Tibial nerve (tissue), 4 donors: ENCODE measurements around the gene CDR2L. TPM values are rescaled to one million over a fixed set of nuclear protein-coding genes. Genes with fewer than 3 reads are reported as not detected.

Experiments
- DNase-seq, 2 donors: peaks; one replicate each; pipeline ENCODE4 v3.0.0-alpha.2; 2019; ENCODE audit warnings: low spot score in 2 of 2
- H3K27ac ChIP-seq, 4 donors: fragments of 200-600 bp; sonication (generic) in 3 of 4; one replicate each; pipeline ENCODE4 v1.5.1; 2017 to 2019; ENCODE audit warnings: mild to moderate bottlenecking in 1 of 4
- H3K27me3 ChIP-seq, 2 donors: fragments of 200-600 bp; sonication (generic) in 1 of 2; one replicate each; pipeline versions ENCODE4 v1.5.1 to v1.6.0; 2017 to 2019
- H3K36me3 ChIP-seq, 3 donors: fragments of 200-600 bp; sonication (generic); one replicate each; pipeline ENCODE4 v1.5.1; 2018 to 2019
- H3K4me1 ChIP-seq, 4 donors: fragments of 200-600 bp; sonication (generic) in 3 of 4; one replicate each; pipeline ENCODE4 v1.5.1; 2017 to 2019
- H3K4me3 ChIP-seq, 4 donors: fragments of 200-600 bp; sonication (generic) in 3 of 4; one replicate each; pipeline ENCODE4 v1.5.1; 2017 to 2019; ENCODE audit warnings: mild to moderate bottlenecking in 1 of 4, moderate library complexity in 1 of 4
- H3K9me3 ChIP-seq, 4 donors: fragments of 200-600 bp; sonication (generic) in 3 of 4; one replicate each; pipeline ENCODE4 v1.5.1; 2017 to 2019
- EP300 ChIP-seq, 2 donors: sonication (generic); formaldehyde crosslinking; IDR thresholded peaks; one replicate each; pipeline ENCODE4 v1.6.1; 2017; ENCODE audit warnings: antibody characterized with exemption in 2 of 2, mild to moderate bottlenecking in 1 of 2
- POLR2A ChIP-seq, 2 donors: fragments of 450-650 bp; IDR thresholded peaks; one replicate each; pipeline ENCODE4 v1.6.1; 2017; ENCODE audit warnings: antibody characterized with exemption in 2 of 2, mild to moderate bottlenecking in 2 of 2, moderate library complexity in 2 of 2
- WGBS, 2 donors: methylation state at CpG; one replicate each; pipeline ENCODE4 v1.1.5; 2018; 5-methylcytosine and 5-hydroxymethylcytosine counted together
- total RNA-seq, 4 donors: library from RNA; depleted of rRNA; stranded (reverse); fragments of >200 nt; gene quantifications; one replicate each; pipeline ENCODE4 v1.1.0, GENCODE V29; 2016
- TF ChIP-seq, protein P1 (sequence below), 5 experiments: fragments of 200-600 bp in 3 of 5; fragments of 450-650 bp in 2 of 5; sonication (generic) in 3 of 5; IDR thresholded peaks; one replicate each; pipeline ENCODE4 v1.5.1; 2016 to 2019; ENCODE audit warnings: antibody characterized with exemption in 5 of 5, mild to moderate bottlenecking in 3 of 5, moderate library complexity in 2 of 5

The CDR2L gene
- total RNA-seq, 4 donors from 2014 or later: 10.7 to 19.2 (median 13.9) TPM

GRCh38 chr17:74992223-74992622, 4.8 kb downstream of the CDR2L start:
- DNase-seq: no peak
- 55 to 71% methylated on average over 2 of the region's 2 CpGs for WGBS, 2 donors
- TF ChIP-seq, protein P1, sequence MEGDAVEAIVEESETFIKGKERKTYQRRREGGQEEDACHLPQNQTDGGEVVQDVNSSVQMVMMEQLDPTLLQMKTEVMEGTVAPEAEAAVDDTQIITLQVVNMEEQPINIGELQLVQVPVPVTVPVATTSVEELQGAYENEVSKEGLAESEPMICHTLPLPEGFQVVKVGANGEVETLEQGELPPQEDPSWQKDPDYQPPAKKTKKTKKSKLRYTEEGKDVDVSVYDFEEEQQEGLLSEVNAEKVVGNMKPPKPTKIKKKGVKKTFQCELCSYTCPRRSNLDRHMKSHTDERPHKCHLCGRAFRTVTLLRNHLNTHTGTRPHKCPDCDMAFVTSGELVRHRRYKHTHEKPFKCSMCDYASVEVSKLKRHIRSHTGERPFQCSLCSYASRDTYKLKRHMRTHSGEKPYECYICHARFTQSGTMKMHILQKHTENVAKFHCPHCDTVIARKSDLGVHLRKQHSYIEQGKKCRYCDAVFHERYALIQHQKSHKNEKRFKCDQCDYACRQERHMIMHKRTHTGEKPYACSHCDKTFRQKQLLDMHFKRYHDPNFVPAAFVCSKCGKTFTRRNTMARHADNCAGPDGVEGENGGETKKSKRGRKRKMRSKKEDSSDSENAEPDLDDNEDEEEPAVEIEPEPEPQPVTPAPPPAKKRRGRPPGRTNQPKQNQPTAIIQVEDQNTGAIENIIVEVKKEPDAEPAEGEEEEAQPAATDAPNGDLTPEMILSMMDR (IDR thresholded peaks at IDR 0.05): no peak
- no peak for TF ChIP-seq EP300 (IDR thresholded peaks at IDR 0.05)
- TF ChIP-seq POLR2A (IDR thresholded peaks at IDR 0.05): no peak
- H3K4me1 ChIP-seq: peaks cover 0 to 21% (median 8%) of the 10 kb centered on the region in 4 donors
- no peaks in the 10 kb centered on the region for H3K9me3 ChIP-seq
- no peak overlapping the region for H3K4me3 ChIP-seq
- no peaks in the 10 kb centered on the region for H3K36me3 ChIP-seq
- no peak overlapping the region for H3K27ac ChIP-seq
- no peaks in the 10 kb centered on the region for H3K27me3 ChIP-seq

DNA sequence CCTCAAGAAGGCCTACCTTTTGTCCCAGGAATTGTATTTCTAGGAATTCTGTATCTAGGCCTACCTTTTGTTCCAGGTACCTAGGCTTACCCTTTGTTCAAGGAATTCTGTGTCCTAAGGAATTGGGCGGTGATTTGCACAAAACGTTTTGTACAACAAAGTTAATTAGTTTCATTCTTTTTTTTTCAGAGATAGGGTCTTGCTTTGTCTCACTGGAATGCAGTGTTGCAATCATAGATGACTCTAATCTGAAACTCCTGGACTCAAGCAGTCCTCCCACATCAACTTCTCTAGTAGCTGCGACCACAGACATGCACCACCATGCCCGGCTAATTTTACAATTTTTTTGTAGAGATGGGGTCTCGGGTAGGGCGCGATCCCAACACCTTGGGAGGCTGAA, 7.0 kb downstream of the CDR2L start:
- no peak for DNase-seq
- Histone ChIP-seq H3K27me3 (no peaks in the 10 kb centered on the region), H3K36me3 (peaks cover 0 to 2% (median 0%) of the 10 kb centered on the region in 3 donors), H3K4me1 (peaks cover 0 to 7% (median 1%) of the 10 kb centered on the region in 4 donors), H3K4me3 (no peak overlapping the region), H3K27ac (no peak overlapping the region), H3K9me3 (no peaks in the 10 kb centered on the region)
- 82 to 85% methylated on average over 7 of the region's 7 CpGs for WGBS, 2 donors
- TF ChIP-seq, protein P1 (IDR thresholded peaks at IDR 0.05): no peak
- no peak for TF ChIP-seq POLR2A (IDR thresholded peaks at IDR 0.05)
- no peak for TF ChIP-seq EP300 (IDR thresholded peaks at IDR 0.05)

GRCh38 chr17:74995847-74996246, 8.4 kb downstream of the CDR2L start:
- H3K4me3 ChIP-seq: no peak overlapping the region
- H3K36me3 ChIP-seq: peaks cover 0 to 12% (median 0%) of the 10 kb centered on the region in 3 donors
- no peaks in the 10 kb centered on the region for H3K9me3 ChIP-seq
- no peak for DNase-seq
- no peaks in the 10 kb centered on the region for H3K4me1 ChIP-seq
- H3K27ac ChIP-seq: no peak overlapping the region
- 75 to 78% methylated on average over 5 of the region's 5 CpGs for WGBS, 2 donors
- TF ChIP-seq, protein P1 (IDR thresholded peaks at IDR 0.05): no peak
- TF ChIP-seq POLR2A (IDR thresholded peaks at IDR 0.05): no peak
- TF ChIP-seq EP300 (IDR thresholded peaks at IDR 0.05): no peak
- no peaks in the 10 kb centered on the region for H3K27me3 ChIP-seq

DNA sequence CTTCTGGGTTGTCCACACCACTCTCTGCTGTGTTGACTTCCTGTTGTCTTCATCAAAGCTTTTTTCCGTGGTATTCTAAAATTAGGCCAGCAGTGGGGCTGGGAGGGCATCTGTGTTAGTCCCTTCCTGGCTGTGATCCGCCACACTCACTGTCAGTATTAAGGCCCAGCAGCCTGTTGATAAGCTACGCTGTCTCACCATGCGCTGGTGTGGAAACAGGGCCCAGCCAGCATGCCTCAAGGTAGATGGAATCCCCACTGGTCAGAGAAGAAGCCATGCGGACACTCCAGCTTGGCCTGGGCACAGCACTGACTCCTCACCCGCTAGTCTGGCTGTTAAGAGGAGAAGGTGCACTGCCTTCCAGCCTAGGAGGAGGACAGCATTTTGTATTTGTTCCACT, 11.4 kb downstream of the CDR2L start:
- DNase-seq: no peak
- WGBS, 2 donors: 33 to 82% methylated on average over 1 to 6 of the region's 6 CpGs

DNA sequence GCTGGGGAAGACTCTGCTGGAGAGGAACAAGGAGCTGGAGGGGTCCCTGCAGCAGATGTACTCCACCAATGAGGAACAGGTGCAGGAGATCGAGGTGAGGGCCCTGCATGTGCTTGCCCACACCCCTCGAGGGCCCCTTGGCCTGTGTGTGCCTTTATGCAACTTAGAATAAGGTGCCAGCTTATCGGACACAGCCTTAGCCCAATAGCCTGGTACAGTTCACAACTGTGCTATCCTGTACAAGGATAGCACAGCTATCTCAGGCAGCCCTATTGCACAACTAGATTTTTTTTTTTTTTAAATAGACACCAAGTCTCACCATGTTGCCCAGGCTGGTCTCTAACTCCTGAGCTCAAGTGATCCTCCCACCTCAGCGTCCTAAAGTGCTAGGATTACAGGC, 12.1 kb downstream of the CDR2L start:
- Histone ChIP-seq H3K36me3 (peaks cover 0 to 48% (median 0%) of the 10 kb centered on the region in 3 donors), H3K4me3 (no peak overlapping the region), H3K27me3 (no peaks in the 10 kb centered on the region), H3K9me3 (no peaks in the 10 kb centered on the region), H3K27ac (no peak overlapping the region), H3K4me1 (no peaks in the 10 kb centered on the region)
- no peak for DNase-seq
- TF ChIP-seq, protein P1 (IDR thresholded peaks at IDR 0.05): no peak
- TF ChIP-seq EP300 (IDR thresholded peaks at IDR 0.05) (no peak), POLR2A (IDR thresholded peaks at IDR 0.05) (no peak)
- WGBS, 2 donors: 86 to 91% methylated on average over 4 of the region's 4 CpGs

More for the DNA sequence above, 11.4 kb downstream of the CDR2L start:
- H3K27ac ChIP-seq: no peak overlapping the region
- H3K36me3 ChIP-seq: peaks cover 0 to 41% (median 0%) of the 10 kb centered on the region in 3 donors
- H3K27me3 ChIP-seq: no peaks in the 10 kb centered on the region
- no peaks in the 10 kb centered on the region for H3K9me3 ChIP-seq
- no peaks in the 10 kb centered on the region for H3K4me1 ChIP-seq
- no peak for TF ChIP-seq POLR2A (IDR thresholded peaks at IDR 0.05)
- TF ChIP-seq EP300 (IDR thresholded peaks at IDR 0.05): no peak
- TF ChIP-seq, protein P1 (IDR thresholded peaks at IDR 0.05): no peak
- H3K4me3 ChIP-seq: no peak overlapping the region
